Measurements from ENCODE around the gene CAND1. TPM values are rescaled to one million over a fixed set of nuclear protein-coding genes. Genes with fewer than 3 reads are reported as not detected.

CAND1 gene
- total and polyA plus RNA-seq, 4 donors, result 25.4 to 66.1 (median 45.7) TPM

DNA sequence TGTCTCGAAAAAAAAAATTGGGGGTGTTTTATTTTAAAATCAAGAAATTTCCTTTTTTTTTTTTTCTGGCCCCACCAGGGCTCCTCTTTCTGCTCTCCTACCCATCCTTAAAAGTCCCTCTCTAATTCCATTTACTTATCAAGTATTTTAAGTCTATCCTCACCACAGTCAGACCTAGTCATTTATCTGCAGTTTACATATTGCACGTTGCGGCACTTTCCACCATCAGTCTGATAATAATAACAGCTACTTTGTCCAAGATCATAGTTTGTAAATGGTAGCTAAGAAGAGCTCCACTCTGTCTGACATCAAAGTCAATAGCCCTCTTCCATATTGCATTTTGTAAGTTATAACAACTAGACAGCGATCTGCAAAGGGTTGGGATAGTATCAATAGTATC lies 23.6 kb upstream of the CAND1 start:
- 81% methylated on average over 4 of the region's 4 CpGs for WGBS
- no peak overlapping the region for H3K27ac ChIP-seq (ENCODE audit: low read depth in 1 of 2, low read length in 2 of 2)
- no peaks in the 10 kb centered on the region for H3K36me3 ChIP-seq (ENCODE audit: control insufficient read depth in 4 of 4, insufficient read depth in 3 of 4, low read depth in 1 of 4, low read length in 3 of 4)
- H3K9me3 ChIP-seq (ENCODE audit: control insufficient read depth in 4 of 4, low read length in 3 of 4), result no peaks in the 10 kb centered on the region
- H3K4me3 ChIP-seq (ENCODE audit: low read depth in 1 of 3, low read length in 3 of 3), result no peak overlapping the region
- H3K27me3 ChIP-seq (ENCODE audit: control insufficient read depth in 4 of 4, insufficient read depth in 4 of 4, low read length in 3 of 4), result no peaks in the 10 kb centered on the region
- H3K9ac ChIP-seq (ENCODE audit: low read depth in 1 of 2, low read length in 2 of 2), result no peak overlapping the region
- no peaks in the 10 kb centered on the region for H3K4me1 ChIP-seq (ENCODE audit: control insufficient read depth in 4 of 4, insufficient read depth in 4 of 4, low read length in 3 of 4)
- DNase-seq (ENCODE audit: low spot score), result no peak
- TF ChIP-seq EGR1 (IDR thresholded peaks at IDR 0.05; ENCODE audit: low read depth in 2 of 2) (no peak), GABPA (IDR thresholded peaks at IDR 0.05 in 1 of 2, conservative IDR thresholded peaks at IDR 0.05 in 1 of 2) (no peak), HNF4G (IDR thresholded peaks at IDR 0.05) (no peak), YY1 (IDR thresholded peaks at IDR 0.05) (no peak)
- TF ChIP-seq, protein P1, sequence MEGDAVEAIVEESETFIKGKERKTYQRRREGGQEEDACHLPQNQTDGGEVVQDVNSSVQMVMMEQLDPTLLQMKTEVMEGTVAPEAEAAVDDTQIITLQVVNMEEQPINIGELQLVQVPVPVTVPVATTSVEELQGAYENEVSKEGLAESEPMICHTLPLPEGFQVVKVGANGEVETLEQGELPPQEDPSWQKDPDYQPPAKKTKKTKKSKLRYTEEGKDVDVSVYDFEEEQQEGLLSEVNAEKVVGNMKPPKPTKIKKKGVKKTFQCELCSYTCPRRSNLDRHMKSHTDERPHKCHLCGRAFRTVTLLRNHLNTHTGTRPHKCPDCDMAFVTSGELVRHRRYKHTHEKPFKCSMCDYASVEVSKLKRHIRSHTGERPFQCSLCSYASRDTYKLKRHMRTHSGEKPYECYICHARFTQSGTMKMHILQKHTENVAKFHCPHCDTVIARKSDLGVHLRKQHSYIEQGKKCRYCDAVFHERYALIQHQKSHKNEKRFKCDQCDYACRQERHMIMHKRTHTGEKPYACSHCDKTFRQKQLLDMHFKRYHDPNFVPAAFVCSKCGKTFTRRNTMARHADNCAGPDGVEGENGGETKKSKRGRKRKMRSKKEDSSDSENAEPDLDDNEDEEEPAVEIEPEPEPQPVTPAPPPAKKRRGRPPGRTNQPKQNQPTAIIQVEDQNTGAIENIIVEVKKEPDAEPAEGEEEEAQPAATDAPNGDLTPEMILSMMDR (IDR thresholded peaks at IDR 0.05; ENCODE audit: low read depth, low read length, missing input control), result no peak
- TF ChIP-seq, protein P2, sequence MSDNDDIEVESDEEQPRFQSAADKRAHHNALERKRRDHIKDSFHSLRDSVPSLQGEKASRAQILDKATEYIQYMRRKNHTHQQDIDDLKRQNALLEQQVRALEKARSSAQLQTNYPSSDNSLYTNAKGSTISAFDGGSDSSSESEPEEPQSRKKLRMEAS (IDR thresholded peaks at IDR 0.05), result no peak
- TF ChIP-seq, protein P3, sequence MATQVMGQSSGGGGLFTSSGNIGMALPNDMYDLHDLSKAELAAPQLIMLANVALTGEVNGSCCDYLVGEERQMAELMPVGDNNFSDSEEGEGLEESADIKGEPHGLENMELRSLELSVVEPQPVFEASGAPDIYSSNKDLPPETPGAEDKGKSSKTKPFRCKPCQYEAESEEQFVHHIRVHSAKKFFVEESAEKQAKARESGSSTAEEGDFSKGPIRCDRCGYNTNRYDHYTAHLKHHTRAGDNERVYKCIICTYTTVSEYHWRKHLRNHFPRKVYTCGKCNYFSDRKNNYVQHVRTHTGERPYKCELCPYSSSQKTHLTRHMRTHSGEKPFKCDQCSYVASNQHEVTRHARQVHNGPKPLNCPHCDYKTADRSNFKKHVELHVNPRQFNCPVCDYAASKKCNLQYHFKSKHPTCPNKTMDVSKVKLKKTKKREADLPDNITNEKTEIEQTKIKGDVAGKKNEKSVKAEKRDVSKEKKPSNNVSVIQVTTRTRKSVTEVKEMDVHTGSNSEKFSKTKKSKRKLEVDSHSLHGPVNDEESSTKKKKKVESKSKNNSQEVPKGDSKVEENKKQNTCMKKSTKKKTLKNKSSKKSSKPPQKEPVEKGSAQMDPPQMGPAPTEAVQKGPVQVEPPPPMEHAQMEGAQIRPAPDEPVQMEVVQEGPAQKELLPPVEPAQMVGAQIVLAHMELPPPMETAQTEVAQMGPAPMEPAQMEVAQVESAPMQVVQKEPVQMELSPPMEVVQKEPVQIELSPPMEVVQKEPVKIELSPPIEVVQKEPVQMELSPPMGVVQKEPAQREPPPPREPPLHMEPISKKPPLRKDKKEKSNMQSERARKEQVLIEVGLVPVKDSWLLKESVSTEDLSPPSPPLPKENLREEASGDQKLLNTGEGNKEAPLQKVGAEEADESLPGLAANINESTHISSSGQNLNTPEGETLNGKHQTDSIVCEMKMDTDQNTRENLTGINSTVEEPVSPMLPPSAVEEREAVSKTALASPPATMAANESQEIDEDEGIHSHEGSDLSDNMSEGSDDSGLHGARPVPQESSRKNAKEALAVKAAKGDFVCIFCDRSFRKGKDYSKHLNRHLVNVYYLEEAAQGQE (IDR thresholded peaks at IDR 0.05), result no peak

DNA sequence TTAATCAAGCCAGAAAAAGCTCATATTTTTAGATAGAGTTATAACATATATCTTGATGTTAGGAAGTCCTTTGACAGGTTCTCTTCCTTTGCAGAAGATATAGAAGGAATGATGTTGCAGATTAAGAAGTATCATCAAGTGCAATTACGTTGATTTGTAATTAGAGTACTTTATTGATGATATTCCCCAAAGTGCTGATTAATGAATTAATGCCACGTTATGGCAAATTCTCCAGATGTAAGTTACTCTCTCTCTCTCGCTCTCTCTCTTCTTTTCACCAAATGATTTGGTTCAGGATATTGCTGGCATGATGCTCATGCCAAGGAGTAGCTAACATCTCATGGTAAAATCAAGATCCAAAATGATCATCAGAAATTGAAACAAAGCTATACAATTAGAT lies 18.1 kb upstream of the CAND1 start:
- TF ChIP-seq NR2F2 (IDR thresholded peaks at IDR 0.05) (no peak), RXRA (IDR thresholded peaks at IDR 0.05) (no peak), HNF4A (conservative IDR thresholded peaks at IDR 0.05) (no peak), FOXA2 (IDR thresholded peaks at IDR 0.05) (no peak), YY1 (IDR thresholded peaks at IDR 0.05) (no peak), EGR1 (IDR thresholded peaks at IDR 0.05; ENCODE audit: low read depth in 2 of 2) (no peak), TAF1 (conservative IDR thresholded peaks at IDR 0.05) (no peak)
- TF ChIP-seq, protein P3 (IDR thresholded peaks at IDR 0.05), result no peak
- TF ChIP-seq, protein P2 (IDR thresholded peaks at IDR 0.05), result no peak
- Histone ChIP-seq H3K27ac (ENCODE audit: low read depth in 1 of 2, low read length in 2 of 2) (no peak overlapping the region), H3K4me3 (ENCODE audit: low read depth in 1 of 3, low read length in 3 of 3) (no peak overlapping the region), H3K27me3 (ENCODE audit: control insufficient read depth in 4 of 4, insufficient read depth in 4 of 4, low read length in 3 of 4) (no peaks in the 10 kb centered on the region), H3K36me3 (ENCODE audit: control insufficient read depth in 4 of 4, insufficient read depth in 3 of 4, low read depth in 1 of 4, low read length in 3 of 4) (no peaks in the 10 kb centered on the region), H3K9ac (ENCODE audit: low read depth in 1 of 2, low read length in 2 of 2) (no peak overlapping the region), H3K4me1 (ENCODE audit: control insufficient read depth in 4 of 4, insufficient read depth in 4 of 4, low read length in 3 of 4) (no peaks in the 10 kb centered on the region), H3K9me3 (ENCODE audit: control insufficient read depth in 4 of 4, low read length in 3 of 4) (no peaks in the 10 kb centered on the region)
- WGBS, result 75% methylated on average over 3 of the region's 3 CpGs
- no peak for DNase-seq (ENCODE audit: low spot score)
